ENCODE measurements around the gene ITGB1.

- TF ChIP-seq CTCF (conservative IDR thresholded peaks at IDR 0.05; ENCODE audit: low read depth in 2 of 2) (no peak), EZH2phosphoT487 (IDR thresholded peaks at IDR 0.05; ENCODE audit: unreplicated experiment) (no peak), EZH2 (IDR thresholded peaks at IDR 0.05; ENCODE audit: low read depth, unreplicated experiment) (no peak), POLR2AphosphoS5 (IDR thresholded peaks at IDR 0.05; ENCODE audit: low read depth) (no peak), ZNF114 (CRISPR knock-in tag; IDR thresholded peaks at IDR 0.05) (no peak), ZNF462 (CRISPR knock-in tag; IDR thresholded peaks at IDR 0.05) (no peak), CREB1 (CRISPR knock-in tag; IDR thresholded peaks at IDR 0.05; ENCODE audit: low read depth) (no peak), STAT1 (IDR thresholded peaks at IDR 0.05; ENCODE audit: unreplicated experiment) (no peak)
- TF ChIP-seq, protein P1, sequence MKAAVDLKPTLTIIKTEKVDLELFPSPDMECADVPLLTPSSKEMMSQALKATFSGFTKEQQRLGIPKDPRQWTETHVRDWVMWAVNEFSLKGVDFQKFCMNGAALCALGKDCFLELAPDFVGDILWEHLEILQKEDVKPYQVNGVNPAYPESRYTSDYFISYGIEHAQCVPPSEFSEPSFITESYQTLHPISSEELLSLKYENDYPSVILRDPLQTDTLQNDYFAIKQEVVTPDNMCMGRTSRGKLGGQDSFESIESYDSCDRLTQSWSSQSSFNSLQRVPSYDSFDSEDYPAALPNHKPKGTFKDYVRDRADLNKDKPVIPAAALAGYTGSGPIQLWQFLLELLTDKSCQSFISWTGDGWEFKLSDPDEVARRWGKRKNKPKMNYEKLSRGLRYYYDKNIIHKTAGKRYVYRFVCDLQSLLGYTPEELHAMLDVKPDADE (IDR thresholded peaks at IDR 0.05): no peak
- TF ChIP-seq, protein P2, sequence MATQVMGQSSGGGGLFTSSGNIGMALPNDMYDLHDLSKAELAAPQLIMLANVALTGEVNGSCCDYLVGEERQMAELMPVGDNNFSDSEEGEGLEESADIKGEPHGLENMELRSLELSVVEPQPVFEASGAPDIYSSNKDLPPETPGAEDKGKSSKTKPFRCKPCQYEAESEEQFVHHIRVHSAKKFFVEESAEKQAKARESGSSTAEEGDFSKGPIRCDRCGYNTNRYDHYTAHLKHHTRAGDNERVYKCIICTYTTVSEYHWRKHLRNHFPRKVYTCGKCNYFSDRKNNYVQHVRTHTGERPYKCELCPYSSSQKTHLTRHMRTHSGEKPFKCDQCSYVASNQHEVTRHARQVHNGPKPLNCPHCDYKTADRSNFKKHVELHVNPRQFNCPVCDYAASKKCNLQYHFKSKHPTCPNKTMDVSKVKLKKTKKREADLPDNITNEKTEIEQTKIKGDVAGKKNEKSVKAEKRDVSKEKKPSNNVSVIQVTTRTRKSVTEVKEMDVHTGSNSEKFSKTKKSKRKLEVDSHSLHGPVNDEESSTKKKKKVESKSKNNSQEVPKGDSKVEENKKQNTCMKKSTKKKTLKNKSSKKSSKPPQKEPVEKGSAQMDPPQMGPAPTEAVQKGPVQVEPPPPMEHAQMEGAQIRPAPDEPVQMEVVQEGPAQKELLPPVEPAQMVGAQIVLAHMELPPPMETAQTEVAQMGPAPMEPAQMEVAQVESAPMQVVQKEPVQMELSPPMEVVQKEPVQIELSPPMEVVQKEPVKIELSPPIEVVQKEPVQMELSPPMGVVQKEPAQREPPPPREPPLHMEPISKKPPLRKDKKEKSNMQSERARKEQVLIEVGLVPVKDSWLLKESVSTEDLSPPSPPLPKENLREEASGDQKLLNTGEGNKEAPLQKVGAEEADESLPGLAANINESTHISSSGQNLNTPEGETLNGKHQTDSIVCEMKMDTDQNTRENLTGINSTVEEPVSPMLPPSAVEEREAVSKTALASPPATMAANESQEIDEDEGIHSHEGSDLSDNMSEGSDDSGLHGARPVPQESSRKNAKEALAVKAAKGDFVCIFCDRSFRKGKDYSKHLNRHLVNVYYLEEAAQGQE (IDR thresholded peaks at IDR 0.05; ENCODE audit: unreplicated experiment): no peak
Measured at GRCh38 chr10:32972460-32972859, 14.4 kb upstream of the ITGB1 start.
